Measurements from ENCODE around the gene PIK3CG.

Gene PIK3CG

GRCh38 chr7:106862317-106863089, 2.6 kb upstream of the PIK3CG start:
- H3K27ac Mint-ChIP-seq = peak overlapping the region in 1 of 3 experiments; percentile 11
- no peak for TF ChIP-seq CTCF (IDR thresholded peaks at IDR 0.05; ENCODE audit: unreplicated experiment in 3 of 3)
- peaks cover 14% of the 10 kb centered on the region for H3K4me1 Mint-ChIP-seq
- peaks cover 6% of the 10 kb centered on the region for H3K27me3 Mint-ChIP-seq (ENCODE audit: low read depth)
- peaks cover 2% of the 10 kb centered on the region for H3K9me3 Mint-ChIP-seq
- H3K4me3 Mint-ChIP-seq = no peak overlapping the region
- no peaks in the 10 kb centered on the region for H3K36me3 Mint-ChIP-seq (ENCODE audit: low read depth)

GRCh38 chr7:106863274-106863997, 1.6 kb upstream of the PIK3CG start:
- H3K4me3 Mint-ChIP-seq = no peak overlapping the region
- H3K4me1 Mint-ChIP-seq = peaks cover 14% of the 10 kb centered on the region
- H3K9me3 Mint-ChIP-seq = no peaks in the 10 kb centered on the region
- H3K27ac Mint-ChIP-seq = no peak overlapping the region
- H3K27me3 Mint-ChIP-seq (ENCODE audit: low read depth) = peaks cover 6% of the 10 kb centered on the region
- TF ChIP-seq CTCF (IDR thresholded peaks at IDR 0.05; ENCODE audit: unreplicated experiment in 3 of 3) = no peak
- H3K36me3 Mint-ChIP-seq (ENCODE audit: low read depth) = no peaks in the 10 kb centered on the region

- no peak for TF ChIP-seq CTCF (IDR thresholded peaks at IDR 0.05; ENCODE audit: unreplicated experiment in 3 of 3)
- Mint-ChIP-seq H3K9me3 (no peaks in the 10 kb centered on the region), H3K27ac (no peak overlapping the region), H3K27me3 (ENCODE audit: low read depth) (peaks cover 1% of the 10 kb centered on the region), H3K4me1 (peaks cover 10% of the 10 kb centered on the region), H3K4me3 (no peak overlapping the region), H3K36me3 (ENCODE audit: low read depth) (no peaks in the 10 kb centered on the region)
Observed at GRCh38 chr7:106864298-106865081, 592 bp upstream of the PIK3CG start.

- Mint-ChIP-seq H3K27me3 (ENCODE audit: low read depth) (no peaks in the 10 kb centered on the region), H3K4me3 (no peak overlapping the region), H3K27ac (no peak overlapping the region), H3K36me3 (ENCODE audit: low read depth) (no peaks in the 10 kb centered on the region), H3K4me1 (peaks cover 6% of the 10 kb centered on the region), H3K9me3 (no peaks in the 10 kb centered on the region)
- no peak for TF ChIP-seq CTCF (IDR thresholded peaks at IDR 0.05; ENCODE audit: unreplicated experiment in 3 of 3)
Observed at GRCh38 chr7:106866298-106867281, 1.5 kb downstream of the PIK3CG start.

- Mint-ChIP-seq H3K27ac (no peak overlapping the region), H3K36me3 (ENCODE audit: low read depth) (no peaks in the 10 kb centered on the region), H3K27me3 (ENCODE audit: low read depth) (no peaks in the 10 kb centered on the region), H3K4me1 (peaks cover 2% of the 10 kb centered on the region), H3K4me3 (no peak overlapping the region), H3K9me3 (no peaks in the 10 kb centered on the region)
- TF ChIP-seq CTCF (IDR thresholded peaks at IDR 0.05; ENCODE audit: unreplicated experiment in 3 of 3) = no peak
Observed at GRCh38 chr7:106867641-106868351, 2.7 kb downstream of the PIK3CG start.
